IMR-90 (cell line): ENCODE measurements around the gene KIAA0513.

Source experiments
- BHLHE40 ChIP-seq: fragments of 150-350 bp; IDR thresholded peaks from 2 replicates; pipeline ENCODE4 v1.6.1; 2016; ENCODE audit warnings: mild to moderate bottlenecking, low read depth, low read length
- CHD1 ChIP-seq: IDR thresholded peaks from 2 replicates; pipeline ENCODE4 v1.6.1; 2012; ENCODE audit warnings: low read depth, low read length, improper control_type of control experiment
- ELK1 ChIP-seq: fragments of 150-350 bp; IDR thresholded peaks from 2 replicates; pipeline ENCODE4 v1.6.1; 2016; ENCODE audit warnings: low read depth, mild to moderate bottlenecking, low read length, moderate library complexity, borderline replicate concordance
- MAZ ChIP-seq: IDR thresholded peaks from 2 replicates; pipeline ENCODE4 v1.6.1; 2012; ENCODE audit warnings: low read depth, mild to moderate bottlenecking, low read length, improper control_type of control experiment, moderate library complexity, borderline replicate concordance
- MXI1 ChIP-seq: IDR thresholded peaks from 2 replicates; pipeline ENCODE4 v1.6.1; 2012; ENCODE audit warnings: low read depth, mild to moderate bottlenecking, low read length, moderate library complexity, borderline replicate concordance
- POLR2A ChIP-seq: IDR thresholded peaks from 2 replicates; pipeline ENCODE4 v1.6.1; 2012; ENCODE audit warnings: mild to moderate bottlenecking, low read depth, low read length
- RAD21 ChIP-seq: IDR thresholded peaks from 2 replicates; pipeline ENCODE4 v1.6.1; 2012; ENCODE audit warnings: low read length, improper control_type of control experiment
- TF ChIP-seq, protein P1 (sequence below): conservative IDR thresholded peaks from 2 replicates; pipeline ENCODE4 v1.5.1; 2012; ENCODE audit warnings: mild to moderate bottlenecking, low read depth, low read length, improper control_type of control experiment

- no peak for TF ChIP-seq CHD1
- TF ChIP-seq, protein P1, sequence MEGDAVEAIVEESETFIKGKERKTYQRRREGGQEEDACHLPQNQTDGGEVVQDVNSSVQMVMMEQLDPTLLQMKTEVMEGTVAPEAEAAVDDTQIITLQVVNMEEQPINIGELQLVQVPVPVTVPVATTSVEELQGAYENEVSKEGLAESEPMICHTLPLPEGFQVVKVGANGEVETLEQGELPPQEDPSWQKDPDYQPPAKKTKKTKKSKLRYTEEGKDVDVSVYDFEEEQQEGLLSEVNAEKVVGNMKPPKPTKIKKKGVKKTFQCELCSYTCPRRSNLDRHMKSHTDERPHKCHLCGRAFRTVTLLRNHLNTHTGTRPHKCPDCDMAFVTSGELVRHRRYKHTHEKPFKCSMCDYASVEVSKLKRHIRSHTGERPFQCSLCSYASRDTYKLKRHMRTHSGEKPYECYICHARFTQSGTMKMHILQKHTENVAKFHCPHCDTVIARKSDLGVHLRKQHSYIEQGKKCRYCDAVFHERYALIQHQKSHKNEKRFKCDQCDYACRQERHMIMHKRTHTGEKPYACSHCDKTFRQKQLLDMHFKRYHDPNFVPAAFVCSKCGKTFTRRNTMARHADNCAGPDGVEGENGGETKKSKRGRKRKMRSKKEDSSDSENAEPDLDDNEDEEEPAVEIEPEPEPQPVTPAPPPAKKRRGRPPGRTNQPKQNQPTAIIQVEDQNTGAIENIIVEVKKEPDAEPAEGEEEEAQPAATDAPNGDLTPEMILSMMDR = no peak
- TF ChIP-seq RAD21 = no peak
- TF ChIP-seq POLR2A = no peak
- no peak for TF ChIP-seq ELK1
- no peak for TF ChIP-seq BHLHE40
- TF ChIP-seq MXI1 = no peak
- no peak for TF ChIP-seq MAZ
Observed at GRCh38 chr16:85061566-85061965, 34.0 kb downstream of the KIAA0513 start.
